Lower leg skin (tissue), 3 donors: ENCODE measurements around the gene CFAP20DC.

Experiments
- POLR2A ChIP-seq, 2 donors: fragments of 450-650 bp; IDR thresholded peaks; one replicate each; pipeline ENCODE4 v1.6.1; 2016 to 2017; ENCODE audit warnings: antibody characterized with exemption in 2 of 2, mild to moderate bottlenecking in 1 of 2, moderate library complexity in 1 of 2
- TF ChIP-seq, protein P1 (sequence below), 3 donors: fragments of 450-650 bp; IDR thresholded peaks; one replicate each; pipeline ENCODE4 v1.5.1; 2016; ENCODE audit warnings: antibody characterized with exemption in 3 of 3, mild to moderate bottlenecking in 3 of 3, moderate library complexity in 2 of 3

- TF ChIP-seq, protein P1, sequence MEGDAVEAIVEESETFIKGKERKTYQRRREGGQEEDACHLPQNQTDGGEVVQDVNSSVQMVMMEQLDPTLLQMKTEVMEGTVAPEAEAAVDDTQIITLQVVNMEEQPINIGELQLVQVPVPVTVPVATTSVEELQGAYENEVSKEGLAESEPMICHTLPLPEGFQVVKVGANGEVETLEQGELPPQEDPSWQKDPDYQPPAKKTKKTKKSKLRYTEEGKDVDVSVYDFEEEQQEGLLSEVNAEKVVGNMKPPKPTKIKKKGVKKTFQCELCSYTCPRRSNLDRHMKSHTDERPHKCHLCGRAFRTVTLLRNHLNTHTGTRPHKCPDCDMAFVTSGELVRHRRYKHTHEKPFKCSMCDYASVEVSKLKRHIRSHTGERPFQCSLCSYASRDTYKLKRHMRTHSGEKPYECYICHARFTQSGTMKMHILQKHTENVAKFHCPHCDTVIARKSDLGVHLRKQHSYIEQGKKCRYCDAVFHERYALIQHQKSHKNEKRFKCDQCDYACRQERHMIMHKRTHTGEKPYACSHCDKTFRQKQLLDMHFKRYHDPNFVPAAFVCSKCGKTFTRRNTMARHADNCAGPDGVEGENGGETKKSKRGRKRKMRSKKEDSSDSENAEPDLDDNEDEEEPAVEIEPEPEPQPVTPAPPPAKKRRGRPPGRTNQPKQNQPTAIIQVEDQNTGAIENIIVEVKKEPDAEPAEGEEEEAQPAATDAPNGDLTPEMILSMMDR (IDR thresholded peaks at IDR 0.05) = no peak
- no peak for TF ChIP-seq POLR2A (IDR thresholded peaks at IDR 0.05)
These were observed 212.0 kb downstream of the CFAP20DC start for GRCh38 chr3:58837856-58838255.
